A549 (cell line): Measurements from ENCODE around the gene TMEM190.

Experiments
- BHLHE40 ChIP-seq: IDR thresholded peaks from 2 replicates; pipeline ENCODE4 v1.6.1; 2012; ENCODE audit warnings: low read depth, low read length, inconsistent platforms
- CTCF ChIP-seq: fragments of >200 bp; sonication (Bioruptor Twin); formaldehyde crosslinking; IDR thresholded peaks from 3 replicates; pipeline ENCODE4 v1.5.1; 2016
- EP300 ChIP-seq, 2 experiments: fragments of >200 bp; sonication (Bioruptor Twin); formaldehyde crosslinking; IDR thresholded peaks; 2 replicates in 1 of 2; 3 replicates in 1 of 2; pipeline ENCODE4 v1.6.1; 2016 to 2017
- HOXA7 ChIP-seq: fragments of 250-450 bp; sonication (Bioruptor Pico); IDR thresholded peaks from 2 replicates; pipeline ENCODE4 v1.5.0; 2020; ENCODE audit warnings: mild to moderate bottlenecking, moderate library complexity
- JUN ChIP-seq, 2 experiments: fragments of >200 bp; sonication (Bioruptor Twin); formaldehyde crosslinking; IDR thresholded peaks; 2 replicates in 1 of 2; 3 replicates in 1 of 2; pipeline ENCODE4 v1.6.1; 2016 to 2017
- KDM1A ChIP-seq: fragments of 200-600 bp; sonication (generic); IDR thresholded peaks from 2 replicates; pipeline ENCODE4 v1.6.1; 2016; ENCODE audit warnings: low read depth, mild to moderate bottlenecking
- POLR2AphosphoS2 ChIP-seq: conservative IDR thresholded peaks from 2 replicates; pipeline ENCODE4 v1.6.1; 2012; ENCODE audit warnings: low read length, improper control_type of control experiment, inconsistent platforms
- TP53 ChIP-seq: fragments of 250-450 bp; sonication (Bioruptor Pico); IDR thresholded peaks from 2 replicates; pipeline ENCODE4 v1.5.0; 2021; ENCODE audit warnings: mild to moderate bottlenecking, moderate library complexity

GRCh38 chr19:55333870-55334269 is 42.8 kb upstream of the TMEM190 start:
- TF ChIP-seq JUN (IDR thresholded peaks at IDR 0.05) = no peak
- TF ChIP-seq TP53 (CRISPR knock-in tag) = no peak
- TF ChIP-seq CTCF = no peak
- TF ChIP-seq EP300 (IDR thresholded peaks at IDR 0.05) = no peak
- no peak for TF ChIP-seq KDM1A
- TF ChIP-seq POLR2AphosphoS2 = no peak
- TF ChIP-seq HOXA7 = no peak
- no peak for TF ChIP-seq BHLHE40
